HG03460 (cell line): ENCODE data around the gene DENND1C.
A peak's percentile ranks its signal among the peaks of the same experiment; 100 is the strongest.

Experiments
- ATAC-seq: cut with Tn5 transposase; IDR thresholded peaks from one replicate; pipeline ENCODE4 v1.9.1; 2021; ENCODE audit not compliant: unreplicated experiment

The DENND1C gene

GRCh38 chr19:6425732-6426620 lies 55.6 kb downstream of the DENND1C start:
- ATAC-seq: no peak

GRCh38 chr19:6424939-6425731 lies 56.5 kb downstream of the DENND1C start:
- ATAC-seq: peak; percentile 86

- no peak for ATAC-seq
Observed at GRCh38 chr19:6424195-6424938, 57.2 kb downstream of the DENND1C start, which contains the start of gene KHSRP. KHSRP (minus strand) TSS chr19:6424811; CDS start chr19:6424701, 110 bp downstream.

GRCh38 chr19:6423499-6424194 lies 57.9 kb downstream of the DENND1C start:
- ATAC-seq: no peak

GRCh38 chr19:6421075-6422014 lies 60.2 kb downstream of the DENND1C start:
- ATAC-seq: no peak

- no peak for ATAC-seq
Observed at GRCh38 chr19:6418562-6418932, 63.0 kb downstream of the DENND1C start.

- no peak for ATAC-seq
Observed at GRCh38 chr19:6417713-6418561, 63.6 kb downstream of the DENND1C start.
